Measurements from ENCODE around the gene RAPGEF2. TPM values are rescaled to one million over a fixed set of nuclear protein-coding genes. Genes with fewer than 3 reads are reported as not detected.

The RAPGEF2 gene
- total and polyA plus RNA-seq, 2 donors (not counting 1 experiment from before 2014, with no cell fraction given), result 10.9 to 45.8 TPM

GRCh38 chr4:159141193-159141592, 38.3 kb downstream of the RAPGEF2 start:
- intact Hi-C loops (cut with micrococcal nuclease), result no loop called here
- ChIA-PET CTCF (no interaction called here), POLR2A (no interaction called here)
- no peak overlapping the region for H3K27ac Mint-ChIP-seq
- H3K36me3 ChIP-seq (replicated peaks in 1 of 2; ENCODE audit: control extremely low read depth in 1 of 2, control insufficient read depth in 1 of 2, extremely low read depth in 1 of 2, insufficient read depth in 2 of 2, low read length in 1 of 2), result no peaks in the 10 kb centered on the region
- no peak overlapping the region for H3K4me3 ChIP-seq (ENCODE audit: control extremely low read depth in 1 of 5, extremely low read depth in 1 of 5, insufficient read depth in 1 of 5, low read depth in 2 of 5, low read length in 4 of 5)
- 80% methylated on average over 1 of the region's 4 CpGs for WGBS (ENCODE audit: insufficient coverage)
- no peak overlapping the region for H3K4me2 ChIP-seq (replicated peaks; ENCODE audit: low read depth, low read length, poor library complexity, severe bottlenecking)
- H2AFZ ChIP-seq (ENCODE audit: insufficient read depth, low read depth, low read length, poor library complexity, severe bottlenecking), result no peak overlapping the region
- no peak for TF ChIP-seq CTCF (IDR thresholded peaks at IDR 0.05)
- TF ChIP-seq EZH2 (IDR thresholded peaks at IDR 0.05; ENCODE audit: borderline replicate concordance, insufficient read depth, low read depth, low read length, poor library complexity, severe bottlenecking), result no peak
- peaks cover 46% of the 10 kb centered on the region for H3K79me2 ChIP-seq (ENCODE audit: control insufficient read depth, insufficient read depth, low read length)
- H3K27me3 Mint-ChIP-seq, result no peaks in the 10 kb centered on the region
- no peaks in the 10 kb centered on the region for H3K9me3 ChIP-seq (ENCODE audit: control extremely low read depth in 1 of 3, control insufficient read depth in 2 of 3, insufficient read depth in 1 of 3, low read length in 2 of 3)
- peaks cover 34% of the 10 kb centered on the region for H3K4me1 Mint-ChIP-seq
- no peak overlapping the region for H3K27ac ChIP-seq (ENCODE audit: low read length in 2 of 2)
- DNase-seq (no peak), ATAC-seq (ENCODE audit: low read depth) (no peak)
- H3K27me3 ChIP-seq (replicated peaks in 1 of 4; ENCODE audit: control extremely low read depth in 1 of 4, control insufficient read depth in 3 of 4, insufficient read depth in 4 of 4, low read length in 3 of 4), result no peaks in the 10 kb centered on the region
- no peaks in the 10 kb centered on the region for H3K9me3 Mint-ChIP-seq (ENCODE audit: insufficient read depth)
- peaks cover 3 to 8% of the 10 kb centered on the region in 2 donors for H3K4me1 ChIP-seq (ENCODE audit: control insufficient read depth in 2 of 2, insufficient read depth in 2 of 2, low read length in 2 of 2)
- H4K20me1 ChIP-seq (ENCODE audit: control insufficient read depth, insufficient read depth, low read length, poor library complexity, severe bottlenecking), result peaks cover 26% of the 10 kb centered on the region
- no peak overlapping the region for H3K9ac ChIP-seq (ENCODE audit: low read length)
- no peak overlapping the region for H3K4me3 Mint-ChIP-seq

GRCh38 chr4:159142241-159142640, 39.4 kb downstream of the RAPGEF2 start:
- DNase-seq (no peak), ATAC-seq (ENCODE audit: low read depth) (no peak)
- CTCF ChIA-PET, result no interaction called here
- TF ChIP-seq EZH2 (IDR thresholded peaks at IDR 0.05; ENCODE audit: borderline replicate concordance, insufficient read depth, low read depth, low read length, poor library complexity, severe bottlenecking) (no peak), CTCF (IDR thresholded peaks at IDR 0.05) (no peak)
- Histone ChIP-seq H4K20me1 (ENCODE audit: control insufficient read depth, insufficient read depth, low read length, poor library complexity, severe bottlenecking) (peaks cover 19% of the 10 kb centered on the region), H3K27ac (ENCODE audit: low read length in 2 of 2) (no peak overlapping the region), H2AFZ (ENCODE audit: insufficient read depth, low read depth, low read length, poor library complexity, severe bottlenecking) (no peak overlapping the region), H3K27me3 (replicated peaks in 1 of 4; ENCODE audit: control extremely low read depth in 1 of 4, control insufficient read depth in 3 of 4, insufficient read depth in 4 of 4, low read length in 3 of 4) (no peaks in the 10 kb centered on the region), H3K9ac (ENCODE audit: low read length) (no peak overlapping the region), H3K4me2 (replicated peaks; ENCODE audit: low read depth, low read length, poor library complexity, severe bottlenecking) (no peak overlapping the region), H3K79me2 (ENCODE audit: control insufficient read depth, insufficient read depth, low read length) (peaks cover 45% of the 10 kb centered on the region), H3K4me1 (ENCODE audit: control insufficient read depth in 2 of 2, insufficient read depth in 2 of 2, low read length in 2 of 2) (no peaks in the 10 kb centered on the region), H3K9me3 (ENCODE audit: control extremely low read depth in 1 of 3, control insufficient read depth in 2 of 3, insufficient read depth in 1 of 3, low read length in 2 of 3) (no peaks in the 10 kb centered on the region), H3K36me3 (replicated peaks in 1 of 2; ENCODE audit: control extremely low read depth in 1 of 2, control insufficient read depth in 1 of 2, extremely low read depth in 1 of 2, insufficient read depth in 2 of 2, low read length in 1 of 2) (no peaks in the 10 kb centered on the region), H3K4me3 (ENCODE audit: control extremely low read depth in 1 of 5, extremely low read depth in 1 of 5, insufficient read depth in 1 of 5, low read depth in 2 of 5, low read length in 4 of 5) (no peak overlapping the region)
- Mint-ChIP-seq H3K9me3 (ENCODE audit: insufficient read depth) (no peaks in the 10 kb centered on the region), H3K4me1 (peaks cover 29% of the 10 kb centered on the region), H3K27me3 (no peaks in the 10 kb centered on the region), H3K27ac (no peak overlapping the region), H3K4me3 (no peak overlapping the region)
- intact Hi-C loops (cut with micrococcal nuclease), result no loop called here
- WGBS (ENCODE audit: insufficient coverage), result no CpG with 5 or more reads among the region's 3 CpGs
- POLR2A ChIA-PET, result no interaction called here

Data from B cell (primary cell).